SK-N-SH (cell line): ENCODE data around the gene LIMA1. TPM values are rescaled to one million over a fixed set of nuclear protein-coding genes. Genes with fewer than 3 reads are reported as not detected.

ENCODE experiments used
- CTCF ChIA-PET: fragments of 300-600, 350-600 bp; formaldehyde crosslinking; extraction: SDS; loops from one replicate; lab custom pipeline; 2021; lab: Yijun Ruan, JAX
- POLR2A ChIA-PET: fragments of 350-600 bp; sonication (Branson Sonifier 250); formaldehyde crosslinking; extraction: SDS; loops from one replicate; lab custom pipeline; 2020; ENCODE audit warnings: antibody characterized with exemption, inconsistent platforms; lab: Yijun Ruan, JAX
- DNase-seq: peaks from one replicate; pipeline ENCODE4 v3.0.0; 2012
- H2AFZ ChIP-seq: fragments of 200-600 bp; sonication (generic); 2 replicates; pipeline ENCODE4 v1.8.1; 2016; ENCODE audit warnings: antibody characterized with exemption, mild to moderate bottlenecking, low read depth
- H3F3A ChIP-seq: fragments of 200-600 bp; sonication (generic); replicated peaks from 2 replicates; pipeline ENCODE3; 2016; ENCODE audit warnings: antibody characterized with exemption, mild to moderate bottlenecking; ENCODE audit not compliant: insufficient read depth
- H3K27ac ChIP-seq, 2 experiments: fragments of 200-500 bp in 1 of 2; fragments of 200-600 bp in 1 of 2; sonication (Bioruptor generic) in 1 of 2; sonication (generic), shearing (Covaris generic) in 1 of 2; 2 replicates each; pipeline versions ENCODE4 v1.5.1 to v1.6.1; 2014 to 2016; ENCODE audit warnings: low read depth in 2 of 2, inconsistent platforms in 1 of 2, low read length in 1 of 2, mild to moderate bottlenecking in 1 of 2, mixed read lengths in 1 of 2
- H3K27me3 ChIP-seq: fragments of 200-600 bp; sonication (generic), shearing (Covaris generic); 2 replicates; pipeline ENCODE4 v1.6.1; 2016; ENCODE audit warnings: mixed run types; ENCODE audit not compliant: insufficient read depth
- H3K36me3 ChIP-seq, 2 experiments: fragments of 200-500 bp in 1 of 2; fragments of 200-600 bp in 1 of 2; sonication (Bioruptor generic) in 1 of 2; sonication (generic) in 1 of 2; replicated peaks in 1 of 2; 2 replicates each; pipeline versions ENCODE3 to v1.5.1; 2014 to 2016; ENCODE audit warnings: low read length in 1 of 2, mild to moderate bottlenecking in 1 of 2; ENCODE audit not compliant: insufficient read depth in 2 of 2, control insufficient read depth in 1 of 2
- H3K4me1 ChIP-seq, 2 experiments: fragments of 200-500 bp in 1 of 2; fragments of 200-600 bp in 1 of 2; sonication (Bioruptor generic) in 1 of 2; sonication (generic), shearing (Covaris generic) in 1 of 2; 2 replicates each; pipeline versions ENCODE4 v1.5.1 to v1.6.1; 2014 to 2016; ENCODE audit warnings: low read depth in 1 of 2, low read length in 1 of 2, mixed run types in 1 of 2; ENCODE audit not compliant: insufficient read depth in 2 of 2, control insufficient read depth in 1 of 2
- H3K4me2 ChIP-seq: fragments of 200-600 bp; sonication (generic), shearing (Covaris generic); 2 replicates; pipeline ENCODE4 v1.6.1; 2017; ENCODE audit warnings: mixed run types
- H3K4me3 ChIP-seq, 2 experiments: fragments of 200-500 bp in 1 of 2; fragments of 200-600 bp in 1 of 2; sonication (Bioruptor generic) in 1 of 2; sonication (generic), shearing (Covaris generic) in 1 of 2; 2 replicates each; pipeline versions ENCODE4 v1.5.1 to v1.8.1; 2014 to 2016; ENCODE audit warnings: low read depth in 2 of 2, inconsistent platforms in 1 of 2, low read length in 1 of 2, mild to moderate bottlenecking in 1 of 2, mixed read lengths in 1 of 2, moderate library complexity in 1 of 2
- H3K79me2 ChIP-seq: fragments of 200-600 bp; sonication (generic); 2 replicates; pipeline ENCODE4 v1.8.1; 2017; ENCODE audit warnings: mild to moderate bottlenecking; ENCODE audit not compliant: insufficient read depth
- H3K9ac ChIP-seq: fragments of 200-600 bp; sonication (generic); 2 replicates; pipeline ENCODE4 v1.6.1; 2017; ENCODE audit warnings: mixed run types
- H3K9me2 ChIP-seq: fragments of 200-600 bp; sonication (generic); 2 replicates; pipeline ENCODE4 v1.6.1; 2017; ENCODE audit warnings: mixed run types
- H3K9me3 ChIP-seq: fragments of 200-600 bp; sonication (generic); 2 replicates; pipeline ENCODE4 v1.6.1; 2017; ENCODE audit warnings: mixed run types, mild to moderate bottlenecking, moderate library complexity
- H4K20me1 ChIP-seq: fragments of 200-600 bp; sonication (generic); 2 replicates; pipeline ENCODE4 v1.6.1; 2017; ENCODE audit warnings: mild to moderate bottlenecking, mixed run types; ENCODE audit not compliant: insufficient read depth
- CHD2 ChIP-seq: fragments of 150-350 bp; IDR thresholded peaks from 2 replicates; pipeline ENCODE4 v1.6.1; 2018; ENCODE audit warnings: low read length; ENCODE audit not compliant: partially characterized antibody
- FOSL2 ChIP-seq: IDR thresholded peaks from 2 replicates; pipeline ENCODE4 v1.4.0; 2012; ENCODE audit warnings: low read depth, mild to moderate bottlenecking, moderate library complexity, borderline replicate concordance
- FOXJ3 ChIP-seq: sonication (generic); formaldehyde crosslinking; IDR thresholded peaks from 2 replicates; pipeline ENCODE4 v1.5.1; 2020; ENCODE audit warnings: mild to moderate bottlenecking, missing genetic modification reagents
- GATA2 ChIP-seq: sonication (generic); formaldehyde crosslinking; IDR thresholded peaks from 2 replicates; pipeline ENCODE4 v1.5.0; 2020; ENCODE audit warnings: mild to moderate bottlenecking, missing genetic modification reagents
- IRF3 ChIP-seq: fragments of 150-350 bp; IDR thresholded peaks from 2 replicates; pipeline ENCODE4 v1.6.1; 2016; ENCODE audit warnings: mild to moderate bottlenecking, low read depth, low read length
- MAX ChIP-seq: IDR thresholded peaks from 2 replicates; pipeline ENCODE4 v1.4.0; 2012; ENCODE audit warnings: low read depth
- MEF2A ChIP-seq: IDR thresholded peaks from 2 replicates; pipeline ENCODE4 v1.4.0; 2012; ENCODE audit warnings: low read depth, borderline replicate concordance
- RAD21 ChIP-seq: IDR thresholded peaks from 2 replicates; pipeline ENCODE4 v1.6.1; 2012; ENCODE audit warnings: mild to moderate bottlenecking, low read length
- RCOR1 ChIP-seq: fragments of 150-350 bp; IDR thresholded peaks from 2 replicates; pipeline ENCODE4 v1.6.1; 2017; ENCODE audit warnings: antibody characterized with exemption, low read length
- REST ChIP-seq: IDR thresholded peaks from 2 replicates; pipeline ENCODE4 v1.6.1; 2012; ENCODE audit warnings: mild to moderate bottlenecking, low read depth, low read length, moderate library complexity
- RXRA ChIP-seq: IDR thresholded peaks from 2 replicates; pipeline ENCODE4 v1.4.0; 2012; ENCODE audit warnings: low read depth, mild to moderate bottlenecking, borderline replicate concordance
- SIN3A ChIP-seq: IDR thresholded peaks from 2 replicates; pipeline ENCODE4 v1.6.1; 2012; ENCODE audit warnings: low read depth, mild to moderate bottlenecking, low read length, moderate library complexity, borderline replicate concordance
- USF2 ChIP-seq: fragments of 150-350 bp; IDR thresholded peaks from 2 replicates; pipeline ENCODE4 v1.6.1; 2017; ENCODE audit warnings: antibody characterized with exemption, low read length, low read depth, borderline replicate concordance
- ZBTB33 ChIP-seq: IDR thresholded peaks from 2 replicates; pipeline ENCODE4 v1.4.0; 2012; ENCODE audit warnings: low read depth, borderline replicate concordance
- WGBS: methylation state at CpG from one replicate; pipeline ENCODE4 v1.1.6; 2017; ENCODE audit warnings: low lambda C conversion rate; 5-methylcytosine and 5-hydroxymethylcytosine counted together
- polyA plus RNA-seq, 3 experiments: library from polyadenylated mRNA; depleted of rRNA; stranded (reverse); fragments of >200 nt; gene quantifications; 2 replicates each; pipeline ENCODE4 v1.2.3, GENCODE V29; 2012

LIMA1 gene
- polyA plus RNA-seq, 1 of the 3 experiments (the other 2 are of a cell fraction): 96.6 TPM

GRCh38 chr12:50188875-50189575, 94.3 kb downstream of the LIMA1 start:
- H3K4me1 ChIP-seq: peaks cover 8 to 56% of the 10 kb centered on the region in 2 experiments
- H3K27me3 ChIP-seq: no peaks in the 10 kb centered on the region
- ChIA-PET CTCF (interaction anchor here (1.2 to 2.2 kb wide), 3 partner anchors 13 to 125 kb away, joined by 3 to 6 read pairs (median 5); no protein-coding TSS in a partner anchor), POLR2A (no interaction called here)
- peak overlapping the region; percentile 54 for H3K9ac ChIP-seq
- no peak overlapping the region for H3K4me3 ChIP-seq
- TF ChIP-seq MAX: 0 out of 2 replicates have a peak, but pooled peaks have one; percentile 37
- TF ChIP-seq FOSL2: no peak
- DNase-seq: no peak
- no peaks in the 10 kb centered on the region for H4K20me1 ChIP-seq
- no peaks in the 10 kb centered on the region for H3K9me3 ChIP-seq
- peaks cover 19 to 35% of the 10 kb centered on the region in 2 experiments for H3K36me3 ChIP-seq
- H3K27ac ChIP-seq: peak overlapping the region; percentile 13 to 93; a peak in 3 of 4 replicates
- H3K9me2 ChIP-seq: no peaks in the 10 kb centered on the region
- peaks cover 59% of the 10 kb centered on the region for H3F3A ChIP-seq
- H3K79me2 ChIP-seq: peaks cover 46% of the 10 kb centered on the region; the same call in 1 of the 2 replicates
- H2AFZ ChIP-seq: no peak overlapping the region
- WGBS: 89% methylated on average over 5 of the region's 5 CpGs
- peak overlapping the region; percentile 25; the same call in 1 of the 2 replicates for H3K4me2 ChIP-seq

- H3K27ac ChIP-seq: peak overlapping the region; percentile 67 to 93; a peak in 3 of 4 replicates
- ChIA-PET POLR2A (no interaction called here), CTCF (interaction anchor here (1.5 to 5.1 kb wide), 4 partner anchors 12 to 126 kb away, joined by 3 to 24 read pairs (median 4); partner anchors contain the start of gene SMARCD1)
- peaks cover 61% of the 10 kb centered on the region for H3F3A ChIP-seq
- peaks cover 21 to 40% of the 10 kb centered on the region in 2 experiments for H3K36me3 ChIP-seq
- H3K9me2 ChIP-seq: no peaks in the 10 kb centered on the region
- no peaks in the 10 kb centered on the region for H3K9me3 ChIP-seq
- WGBS: 78% methylated on average over 4 of the region's 4 CpGs
- no peak overlapping the region for H3K4me3 ChIP-seq
- H3K4me2 ChIP-seq: peak overlapping the region; percentile 5
- H3K4me1 ChIP-seq: peaks cover 8 to 56% of the 10 kb centered on the region in 2 experiments
- H4K20me1 ChIP-seq: no peaks in the 10 kb centered on the region
- peaks cover 53% of the 10 kb centered on the region for H3K79me2 ChIP-seq
- peak overlapping the region; percentile 54 for H3K9ac ChIP-seq
- DNase-seq: no peak
- no peak overlapping the region for H2AFZ ChIP-seq
- TF ChIP-seq USF2 (no peak), RXRA (no peak), GATA2 (CRISPR knock-in tag) (no peak), CHD2 (no peak), FOXJ3 (no peak), RAD21 (no peak), IRF3 (no peak), SIN3A (no peak), RCOR1 (no peak), ZBTB33 (no peak), MEF2A (no peak), REST (no peak)
- no peaks in the 10 kb centered on the region for H3K27me3 ChIP-seq
Observed at GRCh38 chr12:50188241-50188781, 95.0 kb downstream of the LIMA1 start.
